Measurements from ENCODE around the gene MIER3.

MIER3 gene

GRCh38 chr5:56893251-56893951 is 58.5 kb downstream of the MIER3 start:
- no peak for DNase-seq

GRCh38 chr5:56881571-56881970 is 70.4 kb downstream of the MIER3 start:
- DNase-seq = no peak

GRCh38 chr5:56876327-56876726 is 75.6 kb downstream of the MIER3 start:
- no peak for DNase-seq

GRCh38 chr5:56873056-56873455 is 78.9 kb downstream of the MIER3 start:
- no peak for DNase-seq

GRCh38 chr5:56871777-56872176 is 80.1 kb downstream of the MIER3 start:
- no peak for DNase-seq

Data from stimulated activated naive CD4-positive, alpha-beta T cell treated with Interleukin-2 at 50 U/mL for 16 hours (primary cell).